GM12878 (cell line): ENCODE results near the gene PDPN. TPM values are rescaled to one million over a fixed set of nuclear protein-coding genes. Genes with fewer than 3 reads are reported as not detected.

ENCODE experiments used
- ATAC-seq: fragments of 200-7000 bp; cut with Tn5 transposase; 3 replicates; pipeline ENCODE4 v1.9.1; 2020; ENCODE audit warnings: mild to moderate bottlenecking, moderate library complexity
- BruUV-seq: library from RNA; stranded (reverse); fragments of 400-500 nt; replicated peaks from 2 replicates; lab custom pipeline; 2021; lab: Mats Ljungman, UMichigan
- CTCF ChIA-PET: fragments of 300-600 bp; sonication (Branson Sonifier 250); formaldehyde crosslinking; extraction: SDS; loops from one replicate; lab custom pipeline; 2021; ENCODE audit warnings: inconsistent platforms; lab: Yijun Ruan, JAX
- POLR2A ChIA-PET: fragments of 350-600 bp; formaldehyde crosslinking; extraction: SDS; loops from one replicate; lab custom pipeline; 2021; ENCODE audit warnings: inconsistent platforms; lab: Charles Lee
- RAD21 ChIA-PET: fragments of 300-600 bp; sonication (Branson Sonifier 250); formaldehyde crosslinking; loops from one replicate; lab custom pipeline; 2023; ENCODE audit warnings: antibody characterized with exemption; ENCODE audit not compliant: unreplicated experiment; lab: Charles Lee
- SMC1A ChIA-PET: fragments of 300-600 bp; sonication (Branson Sonifier 250); formaldehyde crosslinking; loops from one replicate; lab custom pipeline; 2023; ENCODE audit not compliant: unreplicated experiment, uncharacterized antibody; lab: Charles Lee
- DNase-seq: peaks from one replicate; pipeline ENCODE4 v3.0.0-alpha.2; 2011; ENCODE audit warnings: low read depth, low spot score
- FAIRE-seq: peaks from 3 replicates; lab custom pipeline; 2011; peaks lifted over from hg19 to GRCh38; lab: Jason Lieb, UNC
- H2AFZ ChIP-seq: 2 replicates; pipeline ENCODE4 v1.6.0; 2011; ENCODE audit warnings: low read depth, low read length, control low read depth; ENCODE audit not compliant: control insufficient read depth
- H3K27ac ChIP-seq: 2 replicates; pipeline ENCODE4 v1.5.1; 2011; ENCODE audit warnings: control low read depth; ENCODE audit not compliant: control insufficient read depth, insufficient read depth
- H3K27me3 ChIP-seq, 2 experiments: replicated peaks in 1 of 2; 2 replicates each; pipeline versions ENCODE4 v1.6.0 to v1.6.1; 2011; ENCODE audit warnings: low read length in 1 of 2; ENCODE audit not compliant: control insufficient read depth in 2 of 2, insufficient read depth in 2 of 2
- H3K36me3 ChIP-seq, 2 experiments: 2 replicates each; pipeline ENCODE4 v1.5.1; 2011; ENCODE audit warnings: low read length in 1 of 2; ENCODE audit not compliant: control insufficient read depth in 2 of 2, insufficient read depth in 2 of 2
- H3K4me1 ChIP-seq: 2 replicates; pipeline ENCODE4 v1.6.1; 2011; ENCODE audit warnings: mild to moderate bottlenecking, low read length, moderate library complexity, mixed read lengths; ENCODE audit not compliant: control insufficient read depth, insufficient read depth
- H3K4me2 ChIP-seq: 2 replicates; pipeline ENCODE4 v1.6.0; 2011; ENCODE audit warnings: control low read depth; ENCODE audit not compliant: control insufficient read depth, insufficient read depth
- H3K4me3 ChIP-seq: fragments of 200-600 bp; sonication (generic); 2 replicates; pipeline ENCODE4 v1.5.1; 2016
- H3K79me2 ChIP-seq: 2 replicates; pipeline ENCODE4 v1.6.0; 2011; ENCODE audit warnings: low read length; ENCODE audit not compliant: control insufficient read depth, insufficient read depth
- H3K9ac ChIP-seq: 2 replicates; pipeline ENCODE4 v1.8.0; 2011; ENCODE audit warnings: low read length, control low read depth, mixed read lengths; ENCODE audit not compliant: control insufficient read depth, insufficient read depth
- H3K9me3 ChIP-seq: replicated peaks from 3 replicates; pipeline ENCODE4 v1.5.1; 2011; ENCODE audit warnings: mild to moderate bottlenecking, low read length; ENCODE audit not compliant: control insufficient read depth, insufficient read depth
- H4K20me1 ChIP-seq: 2 replicates; pipeline ENCODE4 v1.6.0; 2011; ENCODE audit not compliant: control insufficient read depth, insufficient read depth
- FOS ChIP-seq: IDR thresholded peaks from 3 replicates; pipeline ENCODE4 v1.6.1; 2011; ENCODE audit warnings: borderline replicate concordance; ENCODE audit not compliant: insufficient read length; ENCODE audit errors: extremely low read depth
- GABPA ChIP-seq: IDR thresholded peaks from 2 replicates; pipeline ENCODE4 v1.6.1; 2014; ENCODE audit warnings: antibody characterized with exemption, low read depth, mild to moderate bottlenecking, inconsistent platforms
- HDAC6 ChIP-seq: fragments of 200-600 bp; sonication (generic); IDR thresholded peaks from one replicate; pipeline ENCODE4 v1.8.0; 2017; ENCODE audit warnings: antibody characterized with exemption; ENCODE audit not compliant: unreplicated experiment
- NFXL1 ChIP-seq: fragments of 450-650 bp; IDR thresholded peaks from 2 replicates; pipeline ENCODE4 v1.6.1; 2017; ENCODE audit warnings: antibody characterized with exemption, mild to moderate bottlenecking, borderline replicate concordance
- SMAD5 ChIP-seq: IDR thresholded peaks from 2 replicates; pipeline ENCODE4 v1.6.1; 2016; ENCODE audit warnings: antibody characterized with exemption, low read depth
- SP1 ChIP-seq: IDR thresholded peaks from one replicate; pipeline ENCODE4 v1.6.1; 2011; ENCODE audit warnings: low read depth, low read length
- ZNF217 ChIP-seq: fragments of 450-650 bp; IDR thresholded peaks from 2 replicates; pipeline ENCODE4 v1.6.1; 2017; ENCODE audit warnings: antibody characterized with exemption, mild to moderate bottlenecking
- in situ Hi-C: fragments of 300-500 bp; cut with MboI; formaldehyde crosslinking; loops from 9 replicates; pipeline ENCODE4 v1.14.3; 2018; ENCODE audit warnings: mixed read lengths
- intact Hi-C: fragments of 100-400 bp; cut with micrococcal nuclease; formaldehyde crosslinking; loops from one replicate; pipeline ENCODE4 v1.14.2; 2022; ENCODE audit not compliant: unreplicated experiment
- polyA plus RNA-seq, 11 experiments: library from polyadenylated mRNA; depleted of rRNA in 4 of 11; unstranded in 6 of 11; stranded (reverse) in 5 of 11; fragments of >200 nt; fragmentation: Nextera tagmentation in 4 of 11; fragmentation: Illumina TruSeq in 1 of 11; extraction: Ambion mirVana in 4 of 11; extraction: Trizol in 1 of 11; gene quantifications; 1 replicate in 1 of 11; 2 replicates in 10 of 11; pipeline versions ENCODE4 v1.2.1 to v1.2.3, GENCODE V29; 2011 to 2016; ENCODE audit warnings: inconsistent platforms in 2 of 11, missing spikeins in 2 of 11, low read depth in 1 of 11
- total RNA-seq, 4 experiments: library from RNA; depleted of rRNA in 3 of 4; stranded (reverse); fragments of >200 nt in 3 of 4; fragmentation: Illumina TruSeq in 1 of 4; extraction: Trizol in 1 of 4; gene quantifications; 2 replicates each; pipeline versions ENCODE4 v1.2.1 to v1.2.3, GENCODE V29; 2013 to 2021
- TF ChIP-seq, protein P1 (sequence below): IDR thresholded peaks from 2 replicates; pipeline ENCODE4 v1.6.1; 2011; ENCODE audit warnings: low read depth, mild to moderate bottlenecking, low read length, moderate library complexity, borderline replicate concordance; ENCODE audit errors: extremely low read depth
- TF ChIP-seq, protein P2 (sequence below): fragments of 450-650 bp; IDR thresholded peaks from 2 replicates; pipeline ENCODE4 v1.6.1; 2018; ENCODE audit warnings: borderline replicate concordance, mild to moderate bottlenecking; ENCODE audit not compliant: partially characterized antibody
- TF ChIP-seq, protein P3 (sequence below): fragments of 450-650 bp; IDR thresholded peaks from 2 replicates; pipeline ENCODE4 v1.6.1; 2017; ENCODE audit warnings: antibody characterized with exemption, mild to moderate bottlenecking, moderate library complexity

The PDPN gene
- total and polyA plus RNA-seq, 10 of the 15 experiments (the other 5 are each of a cell fraction or from before 2014, with no cell fraction given): 0.21 TPM; not detected in 9

DNA sequence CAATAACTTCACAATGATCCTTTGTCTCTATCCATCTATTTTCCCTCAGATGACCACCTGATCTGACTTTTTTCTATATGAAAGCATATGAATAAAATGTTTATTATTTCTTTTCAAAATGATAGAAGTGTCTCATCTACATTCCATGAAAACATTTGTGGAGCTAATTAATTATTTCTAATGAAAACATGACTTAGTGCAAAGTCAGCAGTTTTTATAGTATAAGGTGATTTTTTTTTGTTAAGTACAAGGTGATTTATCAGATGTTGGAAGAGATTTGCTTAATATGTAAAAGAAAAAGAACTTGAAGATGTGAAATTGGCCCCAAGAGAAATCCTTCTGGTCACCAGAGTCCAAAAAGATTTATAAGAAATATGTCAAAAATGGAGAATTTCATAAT, 43.5 kb downstream of the PDPN start:
- Histone ChIP-seq H3K27me3 (no peaks in the 10 kb centered on the region), H4K20me1 (no peaks in the 10 kb centered on the region), H3K4me1 (no peaks in the 10 kb centered on the region), H3K79me2 (no peaks in the 10 kb centered on the region), H2AFZ (no peak overlapping the region), H3K9me3 (no peaks in the 10 kb centered on the region; the same call in 2 of the 3 replicates), H3K36me3 (no peaks in the 10 kb centered on the region), H3K27ac (no peak overlapping the region), H3K4me3 (no peak overlapping the region), H3K9ac (no peak overlapping the region), H3K4me2 (no peak overlapping the region)
- BruUV-seq: no TSS peak
- SMC1A ChIA-PET: no interaction called here
- in situ Hi-C loops (no loop called here), intact Hi-C loops (no loop called here)
- POLR2A ChIA-PET: no interaction called here
- DNase-seq (no peak), ATAC-seq (no peak), FAIRE-seq (no peak)
- CTCF ChIA-PET: no interaction called here
- no peak for TF ChIP-seq GABPA
- TF ChIP-seq, protein P1, sequence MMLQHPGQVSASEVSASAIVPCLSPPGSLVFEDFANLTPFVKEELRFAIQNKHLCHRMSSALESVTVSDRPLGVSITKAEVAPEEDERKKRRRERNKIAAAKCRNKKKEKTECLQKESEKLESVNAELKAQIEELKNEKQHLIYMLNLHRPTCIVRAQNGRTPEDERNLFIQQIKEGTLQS: no peak
- no peak for TF ChIP-seq NFXL1
- no peak for TF ChIP-seq SP1
- TF ChIP-seq ZNF217: no peak
- TF ChIP-seq SMAD5: no peak
- no peak for TF ChIP-seq FOS
- no peak for TF ChIP-seq HDAC6
- TF ChIP-seq, protein P2, sequence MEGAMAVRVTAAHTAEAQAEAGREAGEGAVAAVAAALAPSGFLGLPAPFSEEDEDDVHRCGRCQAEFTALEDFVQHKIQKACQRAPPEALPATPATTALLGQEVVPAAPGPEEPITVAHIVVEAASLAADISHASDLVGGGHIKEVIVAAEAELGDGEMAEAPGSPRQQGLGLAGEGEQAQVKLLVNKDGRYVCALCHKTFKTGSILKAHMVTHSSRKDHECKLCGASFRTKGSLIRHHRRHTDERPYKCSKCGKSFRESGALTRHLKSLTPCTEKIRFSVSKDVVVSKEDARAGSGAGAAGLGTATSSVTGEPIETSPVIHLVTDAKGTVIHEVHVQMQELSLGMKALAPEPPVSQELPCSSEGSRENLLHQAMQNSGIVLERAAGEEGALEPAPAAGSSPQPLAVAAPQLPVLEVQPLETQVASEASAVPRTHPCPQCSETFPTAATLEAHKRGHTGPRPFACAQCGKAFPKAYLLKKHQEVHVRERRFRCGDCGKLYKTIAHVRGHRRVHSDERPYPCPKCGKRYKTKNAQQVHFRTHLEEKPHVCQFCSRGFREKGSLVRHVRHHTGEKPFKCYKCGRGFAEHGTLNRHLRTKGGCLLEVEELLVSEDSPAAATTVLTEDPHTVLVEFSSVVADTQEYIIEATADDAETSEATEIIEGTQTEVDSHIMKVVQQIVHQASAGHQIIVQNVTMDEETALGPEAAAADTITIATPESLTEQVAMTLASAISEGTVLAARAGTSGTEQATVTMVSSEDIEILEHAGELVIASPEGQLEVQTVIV: no peak
- TF ChIP-seq, protein P3, sequence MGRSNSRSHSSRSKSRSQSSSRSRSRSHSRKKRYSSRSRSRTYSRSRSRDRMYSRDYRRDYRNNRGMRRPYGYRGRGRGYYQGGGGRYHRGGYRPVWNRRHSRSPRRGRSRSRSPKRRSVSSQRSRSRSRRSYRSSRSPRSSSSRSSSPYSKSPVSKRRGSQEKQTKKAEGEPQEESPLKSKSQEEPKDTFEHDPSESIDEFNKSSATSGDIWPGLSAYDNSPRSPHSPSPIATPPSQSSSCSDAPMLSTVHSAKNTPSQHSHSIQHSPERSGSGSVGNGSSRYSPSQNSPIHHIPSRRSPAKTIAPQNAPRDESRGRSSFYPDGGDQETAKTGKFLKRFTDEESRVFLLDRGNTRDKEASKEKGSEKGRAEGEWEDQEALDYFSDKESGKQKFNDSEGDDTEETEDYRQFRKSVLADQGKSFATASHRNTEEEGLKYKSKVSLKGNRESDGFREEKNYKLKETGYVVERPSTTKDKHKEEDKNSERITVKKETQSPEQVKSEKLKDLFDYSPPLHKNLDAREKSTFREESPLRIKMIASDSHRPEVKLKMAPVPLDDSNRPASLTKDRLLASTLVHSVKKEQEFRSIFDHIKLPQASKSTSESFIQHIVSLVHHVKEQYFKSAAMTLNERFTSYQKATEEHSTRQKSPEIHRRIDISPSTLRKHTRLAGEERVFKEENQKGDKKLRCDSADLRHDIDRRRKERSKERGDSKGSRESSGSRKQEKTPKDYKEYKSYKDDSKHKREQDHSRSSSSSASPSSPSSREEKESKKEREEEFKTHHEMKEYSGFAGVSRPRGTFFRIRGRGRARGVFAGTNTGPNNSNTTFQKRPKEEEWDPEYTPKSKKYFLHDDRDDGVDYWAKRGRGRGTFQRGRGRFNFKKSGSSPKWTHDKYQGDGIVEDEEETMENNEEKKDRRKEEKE: no peak
- RAD21 ChIA-PET: no interaction called here
